Kidney (tissue), 14 donors: Measurements from ENCODE around the gene DLX1. TPM values are rescaled to one million over a fixed set of nuclear protein-coding genes. Genes with fewer than 3 reads are reported as not detected.

Experiments used
- DNase-seq, 5 donors: peaks; one replicate each; pipeline ENCODE4 v3.0.0-alpha.2; 2013 to 2020
- FAIRE-seq: peaks from 2 replicates; lab custom pipeline; 2012; peaks lifted over from hg19 to GRCh38; lab: Jason Lieb, UNC
- H3K27ac ChIP-seq, 2 donors: one replicate each; pipeline ENCODE4 v1.7.0; 2013; ENCODE audit warnings: low read depth in 2 of 2, low read length in 2 of 2, inconsistent platforms in 1 of 2
- H3K27me3 ChIP-seq: one replicate; pipeline ENCODE4 v1.7.1; 2013; ENCODE audit warnings: low read length, inconsistent platforms; ENCODE audit not compliant: control insufficient read depth, insufficient read depth
- H3K36me3 ChIP-seq, 3 donors: one replicate each; pipeline versions ENCODE4 v1.7.0 to v1.7.1; 2013; ENCODE audit warnings: low read length in 3 of 3, control low read depth in 1 of 3, inconsistent platforms in 1 of 3; ENCODE audit not compliant: insufficient read depth in 3 of 3, control insufficient read depth in 2 of 3
- H3K4me1 ChIP-seq, 3 donors: one replicate each; pipeline versions ENCODE4 v1.7.0 to v1.7.1; 2013; ENCODE audit warnings: low read length in 3 of 3, inconsistent platforms in 1 of 3, low read depth in 1 of 3; ENCODE audit not compliant: control insufficient read depth in 2 of 3, insufficient read depth in 2 of 3
- H3K4me3 ChIP-seq, 3 donors: one replicate each; pipeline versions ENCODE4 v1.7.0 to v1.8.1; 2013; ENCODE audit warnings: low read length in 3 of 3, control low read depth in 1 of 3, inconsistent platforms in 1 of 3
- H3K9ac ChIP-seq, 3 donors: one replicate each; pipeline versions ENCODE4 v1.7.0 to v1.7.1; 2013; ENCODE audit warnings: low read length in 3 of 3, control low read depth in 1 of 3, inconsistent platforms in 1 of 3
- H3K9me3 ChIP-seq, 3 donors: one replicate each; pipeline versions ENCODE4 v1.7.0 to v1.7.1; 2013; ENCODE audit warnings: low read length in 3 of 3, control low read depth in 1 of 3, inconsistent platforms in 1 of 3; ENCODE audit not compliant: control insufficient read depth in 2 of 3, insufficient read depth in 1 of 3
- CTCF ChIP-seq: IDR thresholded peaks from 3 replicates; pipeline ENCODE4 v1.5.1; 2012; ENCODE audit warnings: mild to moderate bottlenecking, moderate library complexity, borderline replicate concordance; ENCODE audit not compliant: insufficient read depth; ENCODE audit errors: extremely low read depth
- intact Hi-C: fragments of 100-400 bp; cut with DNase I; formaldehyde crosslinking; loops from one replicate; pipeline ENCODE4 v1.11.1; 2022
- polyA plus RNA-seq: library from polyadenylated mRNA; stranded (reverse); fragments of 350-450 nt; fragmentation: Illumina TruSeq; extraction: RNeasy Lipid Tissue Mini Kit (QIAGEN cat#74804); gene quantifications from one replicate; pipeline ENCODE4 v1.2.3, GENCODE V29; 2014; ENCODE audit warnings: low read depth, low replicate concordance; ENCODE audit not compliant: insufficient read depth
- total RNA-seq: library from RNA; stranded (reverse); fragmentation: NEBNext Ultra II Directional; extraction: Animal tissue kit (Norgen Biotek cat#: 25700); gene quantifications from one replicate; pipeline ENCODE4 v1.2.1, GENCODE V29; 2021
- donor health status: control.
- donor health status: control.
- donor health status: control.
- donor health status: control.
- donor health status: control.
- donor health status: DM: yes; HTN: yes; CAD: no.
- donor health status: Normal renal cell carcinoma (clear cell type).

DLX1 gene
- total and polyA plus RNA-seq, 2 donors from 2014 or later: not detected

GRCh38 chr2:172087207-172087779, 2.0 kb downstream of the DLX1 start:
- Histone ChIP-seq H3K4me1 (peaks cover 0 to 18% (median 0%) of the 10 kb centered on the region in 3 donors), H3K27me3 (peaks cover 88% of the 10 kb centered on the region), H3K27ac (no peak overlapping the region), H3K36me3 (no peaks in the 10 kb centered on the region), H3K9ac (no peak overlapping the region), H3K4me3 (no peak overlapping the region), H3K9me3 (peaks cover 0 to 9% (median 0%) of the 10 kb centered on the region in 3 donors)
- intact Hi-C loops: no loop called here
- no peak for TF ChIP-seq CTCF
- DNase-seq (peak in 3 of 5 donors; percentile 22 to 41 (median 29)), FAIRE-seq (no peak)

GRCh38 chr2:172087780-172088244, 2.5 kb downstream of the DLX1 start:
- TF ChIP-seq CTCF: no peak
- Histone ChIP-seq H3K9ac (no peak overlapping the region), H3K36me3 (no peaks in the 10 kb centered on the region), H3K27ac (no peak overlapping the region), H3K4me1 (peaks cover 0 to 18% (median 0%) of the 10 kb centered on the region in 3 donors), H3K27me3 (peaks cover 88% of the 10 kb centered on the region), H3K4me3 (no peak overlapping the region), H3K9me3 (peaks cover 0 to 9% (median 0%) of the 10 kb centered on the region in 3 donors)
- DNase-seq (peak in 1 of 5 donors; percentile 11), FAIRE-seq (no peak)
- intact Hi-C loops: no loop called here

- Histone ChIP-seq H3K9ac (no peak overlapping the region), H3K27me3 (peaks cover 85% of the 10 kb centered on the region), H3K27ac (no peak overlapping the region), H3K36me3 (no peaks in the 10 kb centered on the region), H3K4me3 (no peak overlapping the region), H3K4me1 (peaks cover 0 to 18% (median 0%) of the 10 kb centered on the region in 3 donors), H3K9me3 (peaks cover 0 to 9% (median 0%) of the 10 kb centered on the region in 3 donors)
- no peak for TF ChIP-seq CTCF
- intact Hi-C loops: no loop called here
- DNase-seq: peak in 4 of 5 donors; percentile 26 to 72 (median 44)
- no peak for FAIRE-seq
These were observed 3.1 kb downstream of the DLX1 start for GRCh38 chr2:172088245-172089004.
